Measurements from ENCODE around the gene C1orf56. TPM values are rescaled to one million over a fixed set of nuclear protein-coding genes. Genes with fewer than 3 reads are reported as not detected.
"Not testable (repeated sequence)": the region's sequence is repeated elsewhere in the genome, so short reads cannot be mapped to it uniquely, and the experiment has no call there.

C1orf56 gene
- total RNA-seq, 1 donor from 2014 or later, result 2.9 TPM

DNA sequence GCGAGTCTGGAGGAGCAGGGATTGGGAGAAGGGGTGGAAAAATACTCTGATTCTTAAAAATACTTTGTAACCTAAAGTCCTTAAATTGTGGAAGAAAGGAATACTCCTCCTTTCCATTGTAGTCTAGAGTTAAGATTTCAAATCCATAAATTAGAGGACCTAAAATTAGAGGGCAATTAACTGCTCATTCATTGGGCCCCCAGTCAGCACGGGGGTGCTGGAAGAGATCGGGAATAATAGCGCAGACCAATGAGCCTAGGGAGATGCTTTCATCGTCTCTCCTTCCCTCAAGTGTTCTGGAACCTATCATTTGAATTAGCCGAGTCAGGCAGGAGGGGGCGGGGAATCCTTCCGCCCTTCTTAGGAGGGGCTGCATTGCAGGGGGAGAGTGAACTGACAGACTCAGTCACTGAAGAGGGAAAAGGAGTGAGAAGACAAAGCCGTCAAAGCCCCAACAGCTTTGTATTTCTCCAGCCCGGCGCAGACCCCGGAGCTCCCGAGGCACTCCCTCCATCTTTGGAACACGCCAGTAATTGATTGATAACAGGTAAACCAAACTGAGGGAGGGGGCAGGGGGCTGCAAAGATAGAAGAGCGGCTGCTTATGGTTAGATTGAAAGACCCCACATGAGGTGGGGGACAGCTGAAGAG lies 12.6 kb downstream of the C1orf56 start, which contains the start of gene MLLT11:
Gene MLLT11, plus strand, starts transcription at position 391 of the 650 bp plus-strand sequence. CDS start 6,828 bp downstream, outside the sequence.
- no peak for DNase-seq (ENCODE audit: extremely low read depth, low read depth, low spot score)

DNA sequence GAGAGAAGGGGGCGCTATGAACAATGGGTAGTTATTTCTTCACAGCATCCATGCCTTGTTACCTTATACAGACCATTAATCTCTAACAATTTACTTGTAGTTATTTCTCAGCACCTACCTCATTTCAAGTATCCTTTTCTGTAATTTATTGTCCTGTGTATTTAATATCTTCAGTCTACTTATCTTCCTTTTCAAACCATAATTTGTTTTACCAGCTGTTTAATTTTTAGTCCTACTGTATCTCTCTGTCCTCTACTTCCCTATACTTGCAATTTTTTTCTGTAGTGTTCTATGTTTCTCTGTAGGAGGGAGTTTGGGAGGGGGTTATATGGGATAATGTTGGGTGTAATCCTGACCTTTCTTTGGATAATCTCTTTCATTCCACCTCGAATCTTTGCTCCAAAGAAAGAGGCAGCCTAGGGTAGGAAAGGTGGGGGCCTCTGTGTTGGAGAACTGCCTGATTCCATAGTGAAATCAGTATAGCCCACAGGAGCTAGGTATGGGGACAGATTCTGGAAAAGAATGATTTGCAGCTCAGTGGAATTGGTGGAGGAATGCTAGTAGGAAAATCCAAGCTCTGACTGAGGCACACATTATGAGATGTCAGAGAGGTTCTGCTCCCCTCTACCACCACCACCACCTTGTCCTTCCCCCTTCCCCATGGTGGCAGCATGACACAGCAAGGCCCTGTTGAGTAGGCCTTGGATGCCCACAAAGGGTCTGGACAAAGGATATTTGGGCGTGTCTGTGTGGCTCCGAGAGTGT lies 13.3 kb downstream of the C1orf56 start:
- DNase-seq (ENCODE audit: extremely low read depth, low read depth, low spot score), result no peak

DNA sequence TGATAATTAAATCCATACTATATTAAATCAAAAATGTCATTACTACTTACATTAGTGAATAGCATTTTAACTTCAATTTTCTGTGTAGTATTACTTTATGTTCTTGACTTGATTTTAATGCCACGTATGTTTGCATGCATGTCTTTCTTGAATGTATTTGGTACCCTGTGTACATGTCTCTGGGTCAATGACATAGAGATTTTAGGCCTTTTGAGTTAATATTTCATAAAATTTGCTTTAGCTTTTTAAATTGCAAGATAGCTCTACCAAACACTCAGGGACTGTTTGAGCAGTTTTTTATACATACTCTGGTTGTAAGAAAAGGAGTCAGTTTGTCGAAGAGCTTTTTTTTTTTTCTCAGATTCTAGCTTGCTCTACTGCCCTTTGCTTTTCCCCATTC lies 14.2 kb downstream of the C1orf56 start:
- no peak for DNase-seq (ENCODE audit: extremely low read depth, low read depth, low spot score)

DNA sequence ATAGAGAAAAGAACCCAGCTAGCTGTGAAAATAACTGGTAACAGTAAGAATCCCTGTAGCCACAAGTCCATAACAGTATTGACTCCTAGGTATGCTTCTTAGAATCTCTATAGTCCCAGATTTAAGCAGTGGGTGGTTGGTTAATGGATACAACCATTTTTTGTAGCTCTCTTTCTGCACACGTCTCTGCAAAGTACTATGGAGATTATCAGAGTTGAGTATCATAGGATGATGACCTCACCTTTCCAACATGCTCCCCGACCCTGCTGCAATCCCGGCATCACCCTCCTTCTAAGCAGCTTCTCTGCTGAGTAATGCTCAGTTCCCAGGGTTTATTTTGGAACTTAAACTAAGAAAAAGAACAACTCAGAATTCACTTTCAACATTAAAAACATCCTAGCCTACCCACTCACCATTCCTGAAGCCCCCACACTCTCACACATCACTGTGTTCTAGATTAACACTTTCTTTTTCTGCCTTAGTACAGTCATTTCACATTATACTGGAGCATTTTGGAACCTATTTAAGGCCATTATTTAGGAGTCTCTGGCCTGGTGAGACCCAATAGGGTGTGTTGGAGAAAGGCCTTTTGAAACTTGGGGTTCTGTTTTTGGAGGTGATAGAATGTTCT lies 15.3 kb downstream of the C1orf56 start:
- DNase-seq (ENCODE audit: extremely low read depth, low read depth, low spot score), result no peak

DNA sequence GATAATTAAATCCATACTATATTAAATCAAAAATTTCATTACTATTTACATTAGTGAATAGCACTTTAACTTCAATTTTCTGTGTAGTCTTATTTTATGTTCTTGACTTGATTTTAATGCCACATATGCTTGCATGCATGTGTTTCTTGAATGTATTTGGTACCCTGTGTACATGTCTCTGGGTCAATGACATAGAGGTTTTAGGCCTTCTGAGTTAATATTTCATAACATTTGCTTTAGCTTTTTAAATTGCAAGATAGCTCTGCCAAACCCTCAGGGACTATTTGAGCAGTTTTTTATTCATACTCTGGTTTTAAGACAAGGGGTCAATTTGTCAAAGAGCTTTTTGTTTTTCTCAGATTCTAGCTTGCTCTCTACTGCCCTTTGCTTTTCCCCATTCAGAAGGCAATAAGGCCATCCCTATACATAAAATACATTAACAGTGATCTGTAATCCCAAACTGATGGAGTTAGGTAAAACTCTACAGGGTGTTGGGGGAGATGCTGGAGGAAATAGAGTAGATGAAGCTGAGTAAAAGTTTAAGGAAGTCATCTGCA lies 17.6 kb downstream of the C1orf56 start:
- no peak for DNase-seq (ENCODE audit: extremely low read depth, low read depth, low spot score)

DNA sequence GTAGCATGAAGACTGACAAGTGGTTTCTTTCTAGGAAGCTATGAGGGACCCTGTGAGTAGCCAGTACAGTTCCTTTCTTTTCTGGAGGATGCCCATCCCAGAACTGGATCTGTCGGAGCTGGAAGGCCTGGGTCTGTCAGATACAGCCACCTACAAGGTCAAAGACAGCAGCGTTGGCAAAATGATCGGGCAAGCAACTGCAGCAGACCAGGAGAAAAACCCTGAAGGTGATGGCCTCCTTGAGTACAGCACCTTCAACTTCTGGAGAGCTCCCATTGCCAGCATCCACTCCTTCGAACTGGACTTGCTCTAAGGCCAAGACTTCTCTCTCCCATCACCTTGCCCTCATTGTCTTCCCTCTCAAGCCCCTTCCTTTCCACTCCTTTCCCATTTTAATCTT lies 19.6 kb downstream of the C1orf56 start:
- no peak for DNase-seq (ENCODE audit: extremely low read depth, low read depth, low spot score)

DNA sequence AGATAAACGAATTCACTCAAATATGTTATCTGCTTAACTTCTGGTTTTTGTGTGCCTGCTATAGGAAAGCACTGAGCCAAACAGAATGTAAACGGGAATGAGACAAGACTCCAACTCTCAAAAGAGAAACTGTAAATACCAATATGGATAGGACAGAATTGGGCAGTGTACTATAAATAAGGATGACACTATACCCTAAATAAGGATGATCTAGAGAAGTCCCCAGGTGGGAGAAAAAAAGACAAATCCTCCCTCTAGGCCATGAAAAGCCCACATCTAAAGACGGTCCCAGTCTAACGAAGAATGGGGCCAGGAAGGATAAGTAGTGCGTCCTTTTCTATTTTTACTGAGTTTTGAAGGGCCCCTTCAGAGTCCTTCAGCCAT lies 21.5 kb downstream of the C1orf56 start:
- DNase-seq (ENCODE audit: extremely low read depth, low read depth, low spot score), result no peak

DNA sequence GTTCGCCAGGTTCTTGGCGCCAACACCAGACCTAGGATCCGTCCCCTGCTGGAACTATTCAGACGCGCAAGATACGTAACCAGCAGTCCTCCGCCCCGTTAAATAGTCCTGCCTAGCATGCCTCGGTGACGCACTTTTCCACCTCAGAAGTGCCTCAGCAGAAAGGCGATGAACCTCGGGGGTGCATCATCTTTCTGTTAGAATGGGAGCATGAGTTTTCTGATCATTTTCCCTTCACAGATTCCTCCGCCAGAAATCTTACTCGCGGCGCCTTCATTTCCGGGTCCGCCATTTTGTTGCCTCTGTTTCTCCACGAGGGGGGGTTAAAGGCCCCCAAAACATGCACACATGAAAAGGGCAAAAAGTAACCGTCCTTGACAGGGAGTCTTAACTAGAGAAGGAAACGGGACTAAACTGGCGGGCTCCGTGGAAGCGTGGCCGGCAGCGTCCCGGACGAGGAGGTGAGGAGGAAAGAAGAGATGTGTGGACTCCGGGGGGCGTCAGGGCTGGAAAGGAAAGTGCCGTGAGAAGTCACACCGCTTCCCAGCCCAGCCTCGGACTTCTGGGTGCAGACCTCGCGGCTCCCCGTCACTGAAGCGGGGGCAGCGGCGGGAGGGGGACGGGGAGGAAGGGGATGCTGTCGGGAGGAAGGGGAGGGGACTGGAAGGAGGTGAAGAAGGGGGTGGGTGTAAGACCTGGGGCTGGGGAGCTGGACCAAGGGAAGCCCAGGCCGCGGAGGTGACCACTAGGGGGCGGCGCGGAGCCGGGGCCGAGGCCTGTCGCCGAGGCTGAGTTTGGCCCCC lies 23.1 kb downstream of the C1orf56 start, which contains the start of gene GABPB2:
Gene GABPB2, plus strand, starts transcription at position 288 of the 803 bp plus-strand sequence. CDS start 17,429 bp downstream, outside the sequence.
- peak; percentile 92 for DNase-seq (ENCODE audit: extremely low read depth, low read depth, low spot score)

DNA sequence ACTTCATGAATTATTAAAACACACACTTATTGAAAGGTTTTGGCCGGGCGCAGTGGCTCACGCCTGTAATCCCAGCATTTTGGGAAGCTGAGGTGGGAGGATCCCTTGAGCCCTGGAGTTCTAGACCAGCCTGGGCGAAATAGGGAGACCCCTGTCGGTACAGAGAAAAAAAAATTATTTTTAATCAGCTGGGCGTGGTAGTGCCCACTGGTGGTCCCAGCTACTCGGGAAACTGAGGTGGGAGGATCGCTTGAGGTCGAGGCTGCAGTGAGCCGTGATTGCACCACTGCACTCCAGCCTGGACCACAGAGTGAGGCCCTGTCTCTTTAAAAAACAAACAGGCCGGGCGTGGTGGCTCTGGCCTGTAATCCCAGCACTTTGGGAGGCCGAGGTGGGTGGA lies 24.7 kb downstream of the C1orf56 start:
- no peak for DNase-seq (ENCODE audit: extremely low read depth, low read depth, low spot score)

DNA sequence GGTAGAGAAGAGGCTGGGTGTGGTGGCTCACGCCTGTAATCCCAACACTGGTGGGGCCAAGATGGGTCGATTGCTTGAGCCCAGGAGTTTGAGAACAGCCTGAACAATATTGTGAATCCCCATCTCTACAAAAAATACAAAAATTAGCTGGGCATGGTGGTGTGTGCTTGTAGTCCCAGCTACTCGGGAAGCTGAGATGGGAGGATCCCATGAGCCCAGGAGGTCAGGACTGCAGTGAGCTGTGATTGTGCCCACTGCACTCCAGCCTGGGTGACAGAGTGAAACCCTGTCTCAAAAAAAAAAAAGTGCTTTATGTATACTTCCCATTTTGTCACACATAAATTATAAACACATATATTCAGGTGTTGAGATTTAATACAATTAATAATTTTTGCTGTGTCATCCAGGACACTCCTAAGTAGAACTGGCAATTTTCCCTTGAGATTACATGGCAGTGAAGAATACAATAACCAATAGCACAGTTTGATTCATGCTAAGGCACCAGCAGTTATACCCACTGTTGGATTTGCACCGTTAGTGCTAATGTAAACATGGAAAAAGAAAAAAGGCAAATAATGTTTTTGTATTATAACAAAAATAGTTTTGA lies 38.5 kb downstream of the C1orf56 start:
- DNase-seq (ENCODE audit: extremely low read depth, low read depth, low spot score), result no peak

DNA sequence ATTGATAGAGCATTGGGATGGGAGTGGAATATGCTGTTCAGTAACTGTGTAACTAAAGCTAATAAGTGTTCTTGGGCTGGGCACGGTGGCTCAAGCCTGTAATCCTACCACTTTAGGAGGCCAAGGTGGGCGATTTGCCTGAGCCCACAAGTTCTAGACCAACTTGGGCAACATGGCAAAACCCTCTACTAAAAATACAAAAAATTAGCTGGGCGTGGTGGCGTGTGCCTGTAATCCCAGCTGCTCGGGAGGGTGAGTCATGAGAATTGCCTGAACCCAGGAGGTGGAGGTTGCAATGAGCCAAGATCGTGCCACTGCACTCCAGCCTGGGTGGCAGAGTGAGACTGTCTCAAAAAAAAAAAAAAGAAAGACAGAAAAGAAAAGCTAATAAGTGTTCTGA lies 49.9 kb downstream of the C1orf56 start:
- DNase-seq (ENCODE audit: extremely low read depth, low read depth, low spot score), result not testable (repeated sequence)

DNA sequence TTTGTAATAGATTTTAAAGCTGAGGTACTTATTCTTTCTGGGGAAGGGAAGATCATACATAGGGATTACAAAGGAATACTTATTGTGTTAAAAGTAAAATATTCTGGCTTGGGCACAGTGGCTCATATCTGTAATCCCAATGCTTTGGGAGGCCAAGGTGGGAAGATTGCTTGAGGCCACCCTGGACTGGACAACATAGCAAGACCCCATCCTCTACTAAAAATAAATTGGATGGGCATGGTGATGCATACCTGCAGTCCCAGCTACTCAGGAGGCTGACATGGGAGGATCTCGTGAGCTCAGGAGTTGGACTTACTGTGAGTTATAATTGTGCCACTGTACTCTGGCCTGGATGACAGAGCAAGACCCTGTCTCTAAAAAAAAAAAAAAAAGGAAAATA lies 50.6 kb downstream of the C1orf56 start:
- DNase-seq (ENCODE audit: extremely low read depth, low read depth, low spot score), result no peak

Other genes with a start within 250 kb of the C1orf56 start
- gene CTSK, start 239.5 kb upstream of the C1orf56 start, total RNA-seq, result 2.3 and 5.5 TPM in 2 replicates
- 20.4 and 28.1 TPM in 2 replicates for gene ARNT, start 171.2 kb upstream of the C1orf56 start, total RNA-seq
- not detected in 2 replicates for gene CTXND2, start 160.6 kb upstream of the C1orf56 start, total RNA-seq
- 23.1 and 29.5 TPM in 2 replicates for gene SETDB1, start 121.4 kb upstream of the C1orf56 start, total RNA-seq
- gene CERS2, start 72.9 kb upstream of the C1orf56 start, total RNA-seq, result 109 and 139 TPM in 2 replicates
- gene ANXA9, start 65.5 kb upstream of the C1orf56 start, total RNA-seq, result 0.19 TPM in 1 of 2 replicates, not detected in the other
- 12.5 and 17.9 TPM in 2 replicates for gene MINDY1, start 40.8 kb upstream of the C1orf56 start, total RNA-seq
- 4.5 and 6.1 TPM in 2 replicates for gene PRUNE1, start 39.3 kb upstream of the C1orf56 start, total RNA-seq
- gene BNIPL, start 11.2 kb upstream of the C1orf56 start, total RNA-seq, result not detected in 2 replicates
- gene CDC42SE1, start 11.9 kb downstream of the C1orf56 start, total RNA-seq, result 69.4 and 73.9 TPM in 2 replicates
- 25.1 and 27.6 TPM in 2 replicates for gene MLLT11, start 12.6 kb downstream of the C1orf56 start, total RNA-seq
- gene GABPB2, start 23.0 kb downstream of the C1orf56 start, total RNA-seq, result 3.4 and 7.4 TPM in 2 replicates
- gene SEMA6C, start 98.9 kb downstream of the C1orf56 start, total RNA-seq, result 20.2 and 28.1 TPM in 2 replicates
- not detected in 2 replicates for gene TNFAIP8L2, start 108.9 kb downstream of the C1orf56 start, total RNA-seq
- 4.7 and 5.9 TPM in 2 replicates for gene LYSMD1, start 118.2 kb downstream of the C1orf56 start, total RNA-seq
- gene SCNM1, start 118.4 kb downstream of the C1orf56 start, total RNA-seq, result 39.3 and 42.6 TPM in 2 replicates
- gene TMOD4, start 128.2 kb downstream of the C1orf56 start, total RNA-seq, result not detected in 2 replicates
- gene VPS72, start 142.4 kb downstream of the C1orf56 start, total RNA-seq, result 38.1 and 58.2 TPM in 2 replicates
- gene PIP5K1A, start 150.8 kb downstream of the C1orf56 start, total RNA-seq, result 36.4 and 45.3 TPM in 2 replicates
- gene PSMD4, start 207.0 kb downstream of the C1orf56 start, total RNA-seq, result 151 and 156 TPM in 2 replicates
- gene ZNF687, start 234.5 kb downstream of the C1orf56 start, total RNA-seq, result 17.6 and 22.8 TPM in 2 replicates

All from glomerular endothelial cell (primary cell).